Esophagus muscularis mucosa (tissue), 4 donors: ENCODE measurements around the gene NBPF3. TPM values are rescaled to one million over a fixed set of nuclear protein-coding genes. Genes with fewer than 3 reads are reported as not detected.
"Not testable (repeated sequence)": the region's sequence is repeated elsewhere in the genome, so short reads cannot be mapped to it uniquely, and the experiment has no call there.

Experiments used
- DNase-seq: peaks from one replicate; pipeline ENCODE4 v3.0.0-alpha.2; 2017; ENCODE audit errors: extremely low spot score
- H3K27ac ChIP-seq, 4 donors: fragments of 200-600 bp; sonication (generic); replicated peaks in 1 of 4; 1 replicate in 3 of 4; 2 replicates in 1 of 4; pipeline ENCODE4 v1.5.1; 2016 to 2019; ENCODE audit warnings: mild to moderate bottlenecking in 1 of 4
- H3K27me3 ChIP-seq, 4 donors: fragments of 200-600 bp; sonication (generic); one replicate each; pipeline versions ENCODE4 v1.5.1 to v1.6.0; 2016 to 2019
- H3K36me3 ChIP-seq, 4 donors: fragments of 200-600 bp; sonication (generic); one replicate each; pipeline ENCODE4 v1.5.1; 2016 to 2019
- H3K4me1 ChIP-seq, 4 donors: fragments of 200-600 bp; sonication (generic); one replicate each; pipeline ENCODE4 v1.5.1; 2016 to 2019
- H3K4me3 ChIP-seq, 4 donors: fragments of 200-600 bp; sonication (generic); 1 replicate in 2 of 4; 2 replicates in 2 of 4; pipeline ENCODE4 v1.5.1; 2016 to 2019; ENCODE audit warnings: mild to moderate bottlenecking in 4 of 4, moderate library complexity in 1 of 4
- H3K9me3 ChIP-seq, 4 donors: fragments of 200-600 bp; sonication (generic); 1 replicate in 3 of 4; 2 replicates in 1 of 4; pipeline ENCODE4 v1.5.1; 2016 to 2019
- CTCF ChIP-seq, 3 experiments: fragments of 200-600 bp in 2 of 3; fragments of 450-650 bp in 1 of 3; sonication (generic) in 2 of 3; IDR thresholded peaks; one replicate each; pipeline ENCODE4 v1.5.1; 2017 to 2019; ENCODE audit warnings: antibody characterized with exemption in 3 of 3, mild to moderate bottlenecking in 2 of 3, moderate library complexity in 1 of 3
- EP300 ChIP-seq: sonication (generic); formaldehyde crosslinking; IDR thresholded peaks from one replicate; pipeline ENCODE4 v1.6.1; 2017; ENCODE audit warnings: antibody characterized with exemption
- POLR2A ChIP-seq: fragments of 450-650 bp; IDR thresholded peaks from one replicate; pipeline ENCODE4 v1.6.1; 2017; ENCODE audit warnings: antibody characterized with exemption, moderate library complexity, mild to moderate bottlenecking, low read depth
- POLR2AphosphoS5 ChIP-seq, 2 donors: sonication (generic); formaldehyde crosslinking; IDR thresholded peaks; one replicate each; pipeline ENCODE4 v1.6.1; 2017; ENCODE audit warnings: antibody characterized with exemption in 2 of 2
- WGBS: methylation state at CpG from one replicate; pipeline ENCODE4 v1.1.5; 2018; 5-methylcytosine and 5-hydroxymethylcytosine counted together
- intact Hi-C: fragments of 100-400 bp; cut with DNase I; formaldehyde crosslinking; loops from one replicate; pipeline ENCODE4 v1.15.1; 2023
- total RNA-seq, 4 donors: library from RNA; depleted of rRNA; stranded (reverse); fragments of >200 nt; gene quantifications; one replicate each; pipeline versions ENCODE4 v1.1.0 to v1.2.1, GENCODE V29; 2016

Gene NBPF3
- total RNA-seq, 4 donors from 2014 or later = 5.8 to 13.1 (median 9.0) TPM

- 50% methylated on average over 15 of the region's 15 CpGs for WGBS
- Histone ChIP-seq H3K27me3 (peaks cover 0 to 39% (median 0%) of the 10 kb centered on the region in 4 donors), H3K4me3 (no peak overlapping the region), H3K9me3 (no peaks in the 10 kb centered on the region), H3K27ac (no peak overlapping the region), H3K4me1 (no peaks in the 10 kb centered on the region), H3K36me3 (no peaks in the 10 kb centered on the region)
- no peak for DNase-seq
- TF ChIP-seq EP300 (no peak), POLR2A (no peak), POLR2AphosphoS5 (IDR thresholded peaks at IDR 0.05) (no peak), CTCF (IDR thresholded peaks at IDR 0.05) (no peak)
- intact Hi-C loops = no loop called here
These were observed 42.1 kb upstream of the NBPF3 start for GRCh38 chr1:21397813-21398188.

- H3K36me3 ChIP-seq, H3K4me3 ChIP-seq, H3K9me3 ChIP-seq, H3K27ac ChIP-seq, H3K4me1 ChIP-seq, DNase-seq, intact Hi-C loops: not testable (repeated sequence)
- WGBS = 93% methylated on average over 9 of the region's 9 CpGs
- peaks cover 0 to 27% (median 0%) of the 10 kb centered on the region in 4 donors for H3K27me3 ChIP-seq
These were observed 38.1 kb upstream of the NBPF3 start for GRCh38 chr1:21401726-21402346.

- no peak overlapping the region for H3K4me3 ChIP-seq
- H3K4me1 ChIP-seq = no peaks in the 10 kb centered on the region
- H3K9me3 ChIP-seq = no peaks in the 10 kb centered on the region
- no peak for DNase-seq
- intact Hi-C loops = no loop called here
- TF ChIP-seq EP300 (no peak), POLR2AphosphoS5 (IDR thresholded peaks at IDR 0.05) (no peak), POLR2A (no peak), CTCF (IDR thresholded peaks at IDR 0.05) (no peak)
- peaks cover 0 to 24% (median 0%) of the 10 kb centered on the region in 4 donors for H3K27me3 ChIP-seq
- WGBS = 55% methylated on average over 2 of the region's 2 CpGs
- H3K36me3 ChIP-seq = no peaks in the 10 kb centered on the region
- H3K27ac ChIP-seq = no peak overlapping the region
These were observed 33.3 kb upstream of the NBPF3 start for GRCh38 chr1:21406659-21407058.

- WGBS = 68% methylated on average over 3 of the region's 3 CpGs
- H3K9me3 ChIP-seq, intact Hi-C loops: not testable (repeated sequence)
These were observed 30.0 kb upstream of the NBPF3 start for GRCh38 chr1:21409897-21410296.

GRCh38 chr1:21414015-21414414 is 25.9 kb upstream of the NBPF3 start:
- DNase-seq = no peak
- no peak overlapping the region for H3K4me3 ChIP-seq
- intact Hi-C loops = no loop called here

More at GRCh38 chr1:21409897-21410296, 30.0 kb upstream of the NBPF3 start:
- not testable (repeated sequence) for H3K36me3 ChIP-seq, H3K4me3 ChIP-seq, DNase-seq, H3K4me1 ChIP-seq, H3K27ac ChIP-seq
- peaks cover 0 to 18% (median 0%) of the 10 kb centered on the region in 4 donors for H3K27me3 ChIP-seq

GRCh38 chr1:21420378-21420777 is 19.6 kb upstream of the NBPF3 start:
- 92% methylated on average over 6 of the region's 6 CpGs for WGBS
- H3K4me3 ChIP-seq, H3K27ac ChIP-seq, intact Hi-C loops, H3K36me3 ChIP-seq, H3K4me1 ChIP-seq, H3K9me3 ChIP-seq, DNase-seq: not testable (repeated sequence)
- H3K27me3 ChIP-seq = peaks cover 0 to 11% (median 0%) of the 10 kb centered on the region in 4 donors

More at GRCh38 chr1:21414015-21414414, 25.9 kb upstream of the NBPF3 start:
- H3K4me1 ChIP-seq = no peaks in the 10 kb centered on the region
- TF ChIP-seq POLR2A (no peak), POLR2AphosphoS5 (IDR thresholded peaks at IDR 0.05) (no peak)
- H3K36me3 ChIP-seq = no peaks in the 10 kb centered on the region
- 88% methylated on average over 5 of the region's 5 CpGs for WGBS
- H3K9me3 ChIP-seq = no peaks in the 10 kb centered on the region
- peaks cover 0 to 6% (median 0%) of the 10 kb centered on the region in 4 donors for H3K27me3 ChIP-seq
- no peak overlapping the region for H3K27ac ChIP-seq

GRCh38 chr1:21421307-21421706 is 18.6 kb upstream of the NBPF3 start:
- DNase-seq, H3K27ac ChIP-seq, H3K9me3 ChIP-seq, H3K4me3 ChIP-seq, H3K4me1 ChIP-seq, intact Hi-C loops, H3K36me3 ChIP-seq: not testable (repeated sequence)
- 54% methylated on average over 8 of the region's 8 CpGs for WGBS
- H3K27me3 ChIP-seq = peaks cover 0 to 10% (median 0%) of the 10 kb centered on the region in 4 donors

- not testable (repeated sequence) for H3K27ac ChIP-seq, H3K36me3 ChIP-seq, H3K27me3 ChIP-seq, H3K4me1 ChIP-seq, H3K4me3 ChIP-seq, DNase-seq, H3K9me3 ChIP-seq
- intact Hi-C loops = loop anchor here (2.0 kb wide), 1 partner anchor 51 kb away; no protein-coding TSS in a partner anchor
- 10% methylated on average over 20 of the region's 74 CpGs for WGBS
These were observed 12.0 kb upstream of the NBPF3 start for GRCh38 chr1:21427798-21428480.

- DNase-seq, H3K4me1 ChIP-seq, intact Hi-C loops, H3K9me3 ChIP-seq, H3K27ac ChIP-seq, H3K27me3 ChIP-seq, H3K4me3 ChIP-seq, H3K36me3 ChIP-seq: not testable (repeated sequence)
- WGBS = 45% methylated on average over 11 of the region's 66 CpGs
These were observed 11.4 kb upstream of the NBPF3 start for GRCh38 chr1:21428481-21429073.

GRCh38 chr1:21429210-21429609 is 10.7 kb upstream of the NBPF3 start:
- H3K36me3 ChIP-seq, H3K9me3 ChIP-seq, H3K27ac ChIP-seq, H3K4me1 ChIP-seq, H3K4me3 ChIP-seq, DNase-seq, intact Hi-C loops: not testable (repeated sequence)
- peaks cover 0 to 12% (median 0%) of the 10 kb centered on the region in 4 donors for H3K27me3 ChIP-seq
- WGBS = 83% methylated on average over 15 of the region's 34 CpGs
